HG02763 (cell line): ENCODE measurements around the gene HECTD1.
"Not testable (repeated sequence)": the region's sequence is repeated elsewhere in the genome, so short reads cannot be mapped to it uniquely, and the experiment has no call there.

Experiments used
- ATAC-seq: cut with Tn5 transposase; IDR thresholded peaks from one replicate; pipeline ENCODE4 v1.9.1; 2021; ENCODE audit warnings: mild to moderate bottlenecking, moderate library complexity; ENCODE audit not compliant: unreplicated experiment

The HECTD1 gene

DNA sequence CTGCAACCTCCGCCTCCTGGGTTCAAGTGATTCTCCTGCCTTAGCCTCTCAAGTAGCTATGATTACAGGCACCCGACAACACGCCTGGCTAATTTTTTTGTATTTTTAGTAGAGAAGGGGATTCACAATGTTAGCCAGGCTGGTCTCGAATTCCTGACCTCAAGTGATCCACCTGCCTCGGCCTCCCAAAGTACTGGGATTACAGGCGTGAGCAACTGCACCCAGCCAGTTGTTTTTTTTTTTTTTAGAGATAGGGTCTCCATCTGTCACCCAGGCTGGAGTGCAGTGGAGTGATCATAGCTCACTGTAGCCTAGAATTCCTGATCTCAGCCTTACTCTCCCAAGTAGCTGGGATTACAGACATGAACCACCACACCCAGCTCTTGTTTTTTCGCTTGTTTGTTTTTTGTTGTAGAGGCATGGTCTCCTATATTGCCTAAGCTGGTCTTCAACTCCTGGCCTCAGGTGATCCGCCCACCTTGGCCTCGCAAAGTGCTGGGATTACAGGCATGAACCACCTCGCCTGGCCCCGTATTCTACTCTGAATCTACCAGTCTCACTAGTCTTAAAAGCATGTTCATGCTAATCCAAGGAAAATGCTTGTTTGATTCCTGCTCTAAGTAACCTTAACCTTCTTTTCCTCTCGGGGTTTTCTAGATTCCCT, 149.8 kb downstream of the HECTD1 start:
- no peak for ATAC-seq

DNA sequence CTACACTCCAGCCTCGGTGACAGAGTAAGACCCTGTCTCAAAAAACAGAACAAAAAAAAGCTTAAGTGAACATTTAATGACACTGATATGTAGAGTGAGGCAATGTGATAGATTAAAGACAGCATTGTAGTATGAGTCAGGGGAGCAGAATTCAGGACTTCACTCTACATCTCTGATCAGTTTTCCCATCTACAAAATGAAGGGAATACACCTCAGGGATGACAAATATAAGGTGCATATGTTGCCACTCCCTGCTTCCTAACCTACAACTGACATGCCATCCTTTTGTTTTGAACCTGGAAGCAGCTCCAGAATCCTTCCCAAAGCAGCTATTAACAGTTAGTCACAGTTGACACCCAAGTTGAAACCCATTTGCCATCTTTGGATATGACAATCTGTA, 150.6 kb downstream of the HECTD1 start:
- no peak for ATAC-seq

DNA sequence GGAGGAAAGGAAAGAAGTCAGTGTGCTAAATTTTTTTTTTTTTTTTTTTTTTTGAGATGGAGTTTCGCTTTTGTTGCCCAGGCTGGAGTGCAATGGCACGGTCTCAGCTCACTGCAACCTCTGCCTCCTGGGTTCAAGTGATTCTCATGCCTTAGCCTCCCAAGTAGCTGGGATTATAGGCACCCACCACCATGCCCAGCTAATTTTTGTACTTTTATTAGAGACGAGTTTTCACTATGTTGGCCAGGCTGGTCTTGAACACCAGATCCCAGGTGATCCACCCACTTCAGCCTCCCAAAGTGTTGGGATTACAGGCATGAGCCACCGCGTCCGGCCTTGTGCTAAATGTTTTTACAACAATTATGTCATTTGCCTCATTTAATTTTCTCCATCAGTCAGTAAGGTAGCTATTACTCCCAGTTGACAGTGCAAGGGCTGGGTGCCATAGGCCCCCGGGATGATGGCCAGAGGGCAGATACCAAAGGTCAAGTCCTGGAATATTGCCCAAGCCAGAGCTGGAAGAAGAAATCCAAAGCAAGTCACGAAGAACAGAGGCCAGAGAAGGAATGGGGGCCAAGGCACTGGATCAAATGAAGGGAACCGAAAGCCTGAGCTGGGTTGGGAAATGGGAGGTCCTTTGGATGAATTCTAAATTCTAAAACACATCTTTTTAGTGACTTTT, 154.5 kb downstream of the HECTD1 start:
- ATAC-seq: not testable (repeated sequence)

DNA sequence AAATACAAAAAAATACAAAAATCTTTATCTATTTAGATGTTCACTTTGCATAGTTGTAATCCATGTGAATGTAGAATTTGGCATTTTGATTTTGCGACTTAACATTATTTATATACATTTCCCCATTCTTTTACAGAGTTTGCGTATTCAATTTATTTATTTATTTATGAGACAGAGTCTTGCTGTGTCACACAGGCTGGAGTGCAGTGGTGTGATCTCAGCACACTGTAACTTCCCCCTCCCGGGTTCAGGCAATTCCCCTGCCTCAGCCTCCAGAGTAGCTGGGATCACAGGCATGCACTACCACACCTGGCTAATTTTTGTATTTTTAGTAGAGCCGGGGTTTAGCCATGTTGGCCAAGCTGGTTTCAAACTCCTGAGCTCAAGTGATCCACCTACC, 156.1 kb downstream of the HECTD1 start:
- no peak for ATAC-seq

DNA sequence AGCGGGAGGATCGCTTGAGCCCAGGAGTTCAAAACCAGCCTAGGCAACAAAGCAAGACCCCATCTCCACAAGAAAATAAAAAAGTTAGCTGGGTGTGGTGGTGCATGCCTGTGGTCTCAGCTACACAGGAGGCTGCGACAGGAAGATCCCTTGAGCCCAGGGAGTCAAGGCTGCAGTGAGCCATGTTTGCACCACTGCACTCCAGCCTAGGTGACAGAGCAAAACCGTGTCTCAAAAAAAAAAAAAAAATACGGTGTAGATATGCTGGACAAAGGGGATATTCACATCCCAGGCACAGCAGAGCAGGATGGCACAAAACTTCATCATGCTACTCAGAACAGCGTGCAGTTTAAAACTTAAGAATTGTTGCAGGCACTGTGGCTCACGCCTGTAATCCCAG, 156.6 kb downstream of the HECTD1 start:
- no peak for ATAC-seq
